ENCODE results near the gene ABCC3.

DNA sequence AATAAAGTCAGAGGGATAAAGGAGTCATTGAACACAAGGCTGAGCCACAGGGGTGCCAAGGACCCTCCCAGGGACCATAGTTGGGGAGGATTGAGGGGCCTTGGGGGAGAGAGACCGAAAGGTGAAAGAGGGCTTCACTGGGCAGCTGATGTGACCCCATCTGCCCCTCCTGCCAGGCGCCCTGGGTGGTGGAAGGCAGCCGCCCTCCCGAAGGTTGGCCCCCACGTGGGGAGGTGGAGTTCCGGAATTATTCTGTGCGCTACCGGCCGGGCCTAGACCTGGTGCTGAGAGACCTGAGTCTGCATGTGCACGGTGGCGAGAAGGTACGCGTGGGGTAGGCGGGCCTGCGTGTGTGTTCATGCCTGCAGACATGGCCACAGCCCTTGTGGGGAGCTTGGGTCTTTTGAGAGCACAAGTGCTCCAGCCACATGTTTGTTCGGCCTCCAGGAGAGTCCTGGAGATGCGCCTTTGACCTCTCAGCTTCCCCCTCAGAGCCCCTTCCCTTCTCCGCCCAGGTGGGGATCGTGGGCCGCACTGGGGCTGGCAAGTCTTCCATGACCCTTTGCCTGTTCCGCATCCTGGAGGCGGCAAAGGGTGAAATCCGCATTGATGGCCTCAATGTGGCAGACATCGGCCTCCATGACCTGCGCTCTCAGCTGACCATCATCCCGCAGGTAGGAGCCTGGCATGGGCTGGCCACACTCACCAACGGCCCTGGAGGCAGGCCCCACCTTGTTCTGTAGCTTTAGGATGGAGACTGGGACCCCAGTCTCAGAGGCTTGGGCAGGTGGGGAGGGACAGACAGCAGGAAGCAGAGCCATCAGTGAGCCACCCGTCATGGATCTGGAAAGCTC is 49.0 kb downstream of the ABCC3 start:
- TF ChIP-seq POLR2AphosphoS5 (IDR thresholded peaks at IDR 0.05; ENCODE audit: borderline replicate concordance, low read depth, low read length): no peak
- TF ChIP-seq EZH2 (IDR thresholded peaks at IDR 0.05): no peak
- no peak for TF ChIP-seq FOXP2 (optimal IDR thresholded peaks at IDR 0.05; ENCODE audit: control extremely low read depth, extremely low read length, insufficient read depth)
